ENCODE measurements around the gene MYO18B. TPM values are rescaled to one million over a fixed set of nuclear protein-coding genes. Genes with fewer than 3 reads are reported as not detected.

MYO18B gene
- total RNA-seq, 1 donor: under 0.01 TPM

DNA sequence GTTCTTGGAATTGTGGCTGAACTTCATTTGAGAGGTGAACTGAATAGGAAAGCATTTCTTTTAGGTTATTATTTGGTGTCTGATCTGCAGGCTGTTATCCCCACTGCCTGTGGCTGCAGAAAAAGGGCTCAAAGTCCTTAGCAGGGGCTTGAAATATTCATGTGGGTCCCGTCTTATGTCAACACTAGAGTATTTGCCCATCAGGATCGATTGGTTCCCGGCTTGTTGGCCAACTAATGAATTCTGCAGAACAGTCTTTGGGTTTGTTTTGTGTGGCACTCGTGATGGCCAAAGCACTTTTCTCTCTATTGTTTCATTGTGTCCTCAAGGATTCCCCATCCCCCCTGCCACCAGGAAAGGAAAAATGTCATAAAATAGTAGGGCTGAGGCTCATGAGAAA is 211.9 kb downstream of the MYO18B start:
- TF ChIP-seq, protein P1, sequence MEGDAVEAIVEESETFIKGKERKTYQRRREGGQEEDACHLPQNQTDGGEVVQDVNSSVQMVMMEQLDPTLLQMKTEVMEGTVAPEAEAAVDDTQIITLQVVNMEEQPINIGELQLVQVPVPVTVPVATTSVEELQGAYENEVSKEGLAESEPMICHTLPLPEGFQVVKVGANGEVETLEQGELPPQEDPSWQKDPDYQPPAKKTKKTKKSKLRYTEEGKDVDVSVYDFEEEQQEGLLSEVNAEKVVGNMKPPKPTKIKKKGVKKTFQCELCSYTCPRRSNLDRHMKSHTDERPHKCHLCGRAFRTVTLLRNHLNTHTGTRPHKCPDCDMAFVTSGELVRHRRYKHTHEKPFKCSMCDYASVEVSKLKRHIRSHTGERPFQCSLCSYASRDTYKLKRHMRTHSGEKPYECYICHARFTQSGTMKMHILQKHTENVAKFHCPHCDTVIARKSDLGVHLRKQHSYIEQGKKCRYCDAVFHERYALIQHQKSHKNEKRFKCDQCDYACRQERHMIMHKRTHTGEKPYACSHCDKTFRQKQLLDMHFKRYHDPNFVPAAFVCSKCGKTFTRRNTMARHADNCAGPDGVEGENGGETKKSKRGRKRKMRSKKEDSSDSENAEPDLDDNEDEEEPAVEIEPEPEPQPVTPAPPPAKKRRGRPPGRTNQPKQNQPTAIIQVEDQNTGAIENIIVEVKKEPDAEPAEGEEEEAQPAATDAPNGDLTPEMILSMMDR (IDR thresholded peaks at IDR 0.05; ENCODE audit: insufficient read depth, low read depth, low read length): no peak
- H3K4me3 ChIP-seq (ENCODE audit: low read depth, low read length): no peak overlapping the region
- no peak for DNase-seq (ENCODE audit: low read depth)

DNA sequence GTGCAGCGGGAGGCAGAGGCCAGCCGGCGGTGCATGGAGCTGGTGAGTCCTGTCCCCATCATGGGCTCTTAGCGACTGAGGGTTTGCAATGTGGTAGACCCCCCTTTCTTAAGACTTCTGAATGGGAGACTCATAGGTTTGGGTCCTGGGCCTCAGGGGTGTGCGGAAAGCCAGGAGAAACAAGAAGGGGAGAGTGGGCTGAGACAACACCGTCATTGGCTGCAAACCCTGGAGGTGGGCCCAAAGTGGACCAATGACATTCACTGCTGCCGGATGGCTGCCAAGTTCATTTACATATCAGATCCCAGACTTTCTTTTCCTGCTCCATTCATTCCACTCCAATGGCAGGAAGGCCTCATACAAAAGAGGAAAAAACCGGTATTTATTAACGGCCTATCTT is 213.3 kb downstream of the MYO18B start:
- TF ChIP-seq, protein P1 (IDR thresholded peaks at IDR 0.05; ENCODE audit: insufficient read depth, low read depth, low read length): no peak
- H3K4me3 ChIP-seq (ENCODE audit: low read depth, low read length): no peak overlapping the region

DNA sequence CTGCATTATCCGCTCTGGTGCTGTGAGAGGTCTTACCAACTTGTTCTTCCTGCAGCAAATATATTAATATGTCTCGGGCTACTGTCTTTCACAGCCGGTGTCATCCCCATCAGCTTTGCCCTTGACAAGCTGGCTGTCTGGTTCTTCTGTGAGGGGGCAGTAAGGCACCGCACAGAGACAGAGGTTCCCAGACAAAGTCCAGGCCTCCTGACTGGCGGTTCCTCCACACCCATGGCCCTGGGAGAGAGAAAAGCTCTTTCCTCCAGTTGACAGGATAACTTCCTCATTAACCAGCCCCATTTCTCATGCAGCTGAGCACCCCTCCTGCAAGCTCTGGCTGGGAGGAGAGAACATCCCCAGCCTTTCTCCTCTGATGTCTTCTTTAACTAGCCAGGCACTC is 214.8 kb downstream of the MYO18B start:
- no peak overlapping the region for H3K4me3 ChIP-seq (ENCODE audit: low read depth, low read length)
- TF ChIP-seq, protein P1 (IDR thresholded peaks at IDR 0.05; ENCODE audit: insufficient read depth, low read depth, low read length): no peak
- no peak for DNase-seq (ENCODE audit: low read depth)

More for the DNA sequence above, 213.3 kb downstream of the MYO18B start:
- no peak for DNase-seq (ENCODE audit: low read depth)

DNA sequence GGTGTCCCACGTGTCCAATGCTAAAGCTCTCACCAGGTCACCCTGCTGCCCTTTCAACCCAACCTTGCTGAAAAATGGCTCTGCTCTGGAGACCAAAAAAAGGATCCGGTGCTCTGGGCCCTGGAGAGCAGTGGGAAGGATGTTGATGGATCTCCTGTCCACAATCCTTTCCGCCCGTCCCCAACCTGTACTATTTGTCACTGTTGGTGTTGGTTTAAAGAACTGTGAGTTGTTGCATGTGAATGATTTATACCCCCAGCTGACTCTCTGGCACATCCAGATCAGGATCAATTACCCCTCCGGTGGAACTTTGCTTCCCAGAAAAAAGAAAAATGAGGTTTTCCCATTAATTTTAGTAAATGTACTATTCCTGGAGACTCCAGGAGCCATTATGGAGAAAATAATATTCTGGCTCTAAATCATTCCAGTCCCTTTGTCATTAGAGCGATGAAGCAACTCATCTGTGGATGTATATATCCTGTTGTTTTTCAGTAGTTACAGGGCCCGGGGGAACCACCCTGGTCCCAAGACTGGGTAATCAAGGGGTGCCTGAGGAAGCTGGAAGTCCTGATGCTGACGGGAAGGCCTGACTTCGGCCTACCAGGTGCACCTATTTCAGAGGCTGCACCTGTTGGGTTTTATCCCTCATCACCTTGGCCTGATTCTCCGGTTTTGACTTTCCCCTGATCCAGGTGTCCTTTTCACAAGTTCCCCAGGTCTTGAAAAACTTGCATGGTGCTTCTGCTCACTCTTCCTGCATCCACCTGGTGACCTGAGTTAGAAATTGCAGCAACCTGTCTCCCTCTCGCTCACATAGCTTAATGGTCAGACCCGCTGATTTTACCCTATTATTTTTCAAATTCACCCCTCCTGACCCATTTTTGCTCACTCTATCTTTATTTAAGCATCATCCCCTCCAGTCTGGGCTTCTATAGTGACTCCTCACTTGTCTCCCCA is 218.1 kb downstream of the MYO18B start:
- no peak overlapping the region for H3K4me3 ChIP-seq (ENCODE audit: low read depth, low read length)
- TF ChIP-seq, protein P1 (IDR thresholded peaks at IDR 0.05; ENCODE audit: insufficient read depth, low read depth, low read length): no peak
- no peak for DNase-seq (ENCODE audit: low read depth)

DNA sequence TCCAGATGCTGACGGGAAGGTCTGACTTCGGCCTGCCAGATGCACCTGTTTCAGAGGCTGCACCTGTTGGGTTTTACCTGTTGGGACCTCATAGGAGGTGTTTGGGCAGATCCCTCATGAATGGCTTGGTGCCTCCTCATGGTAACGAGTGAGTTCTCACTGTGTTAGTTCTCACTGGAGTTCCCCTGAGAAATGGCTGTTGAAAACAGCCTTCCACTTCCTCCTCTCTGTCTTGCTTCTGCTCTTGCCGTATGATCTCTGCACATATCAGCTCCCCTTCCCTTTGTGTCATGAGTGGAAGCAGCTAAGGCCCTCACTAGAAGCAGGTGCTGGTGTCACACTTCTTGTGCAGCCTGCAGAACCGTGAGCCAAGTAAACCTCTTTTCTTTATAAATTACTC is 219.7 kb downstream of the MYO18B start:
- DNase-seq (ENCODE audit: low read depth): no peak
- no peak overlapping the region for H3K4me3 ChIP-seq (ENCODE audit: low read depth, low read length)
- TF ChIP-seq, protein P1 (IDR thresholded peaks at IDR 0.05; ENCODE audit: insufficient read depth, low read depth, low read length): no peak

DNA sequence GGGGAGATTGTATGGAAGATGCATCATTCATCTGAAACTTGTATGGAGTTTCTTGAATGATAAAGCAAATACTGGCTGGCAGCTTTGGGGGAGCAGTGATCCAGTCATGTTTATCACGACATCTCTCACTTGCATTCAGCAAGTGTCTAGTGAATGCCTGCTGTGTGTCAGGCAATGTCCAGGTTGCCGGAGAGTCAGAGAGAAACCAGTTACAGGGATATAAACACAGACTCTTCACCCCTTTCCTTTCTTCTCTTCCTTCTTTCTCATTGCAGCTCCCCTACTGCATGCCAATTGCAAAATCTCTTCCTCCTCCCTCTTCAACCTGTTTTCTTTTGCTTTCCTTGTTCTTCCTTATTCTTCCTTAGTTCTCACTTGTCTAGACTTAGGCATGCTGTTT is 220.7 kb downstream of the MYO18B start:
- no peak for DNase-seq (ENCODE audit: low read depth)
- H3K4me3 ChIP-seq (ENCODE audit: low read depth, low read length): no peak overlapping the region
- TF ChIP-seq, protein P1 (IDR thresholded peaks at IDR 0.05; ENCODE audit: insufficient read depth, low read depth, low read length): no peak
